PC-9 (cell line): ENCODE measurements around the gene NT5DC4. TPM values are rescaled to one million over a fixed set of nuclear protein-coding genes. Genes with fewer than 3 reads are reported as not detected.
A peak's percentile ranks its signal among the peaks of the same experiment; 100 is the strongest.

Experiments
- BruUV-seq: library from RNA; stranded (reverse); fragments of 400-500 nt; replicated peaks from 2 replicates; lab custom pipeline; 2021; lab: Mats Ljungman, UMichigan
- CTCF ChIA-PET: fragments of 300-600 bp; sonication (Branson Sonifier 250); formaldehyde crosslinking; loops from one replicate; lab custom pipeline; 2022; ENCODE audit warnings: antibody characterized with exemption; lab: Charles Lee
- POLR2A ChIA-PET: fragments of 300-600 bp; sonication (Branson Sonifier 250); formaldehyde crosslinking; loops from one replicate; lab custom pipeline; 2022; ENCODE audit warnings: antibody characterized with exemption; ENCODE audit not compliant: unreplicated experiment; lab: Charles Lee
- DNase-seq, 2 experiments: peaks; one replicate each; pipeline versions ENCODE4 v3.0.0 to v3.0.0-alpha.2; 2015 to 2022; ENCODE audit warnings: mixed read lengths in 1 of 2
- H2AFZ ChIP-seq: fragments of 200-600 bp; sonication (generic); 2 replicates; pipeline ENCODE4 v1.8.1; 2017; ENCODE audit warnings: antibody characterized with exemption
- H3F3A ChIP-seq: fragments of 200-600 bp; sonication (generic); 2 replicates; pipeline ENCODE4 v1.8.1; 2017; ENCODE audit warnings: antibody characterized with exemption, mild to moderate bottlenecking, low read depth; ENCODE audit not compliant: insufficient read depth
- H3K27ac ChIP-seq: fragments of 200-600 bp; sonication (generic); 2 replicates; pipeline ENCODE4 v1.6.1; 2016; ENCODE audit warnings: mixed run types
- H3K27me3 ChIP-seq: fragments of 200-600 bp; sonication (generic); 2 replicates; pipeline ENCODE4 v1.6.1; 2016; ENCODE audit warnings: low read depth, mixed run types; ENCODE audit not compliant: insufficient read depth
- H3K36me3 ChIP-seq: fragments of 200-600 bp; sonication (generic); 2 replicates; pipeline ENCODE4 v1.6.1; 2016; ENCODE audit warnings: low read depth, mixed run types
- H3K4me1 ChIP-seq: fragments of 200-600 bp; sonication (generic); replicated peaks from 2 replicates; pipeline ENCODE4 v1.6.1; 2016; ENCODE audit warnings: mixed run types; ENCODE audit not compliant: insufficient read depth
- H3K4me2 ChIP-seq: fragments of 200-600 bp; sonication (generic); 2 replicates; pipeline ENCODE4 v1.6.1; 2017; ENCODE audit warnings: mixed run types
- H3K4me3 ChIP-seq: fragments of 200-600 bp; sonication (generic); 2 replicates; pipeline ENCODE4 v1.6.1; 2016; ENCODE audit warnings: mixed run types
- H3K79me2 ChIP-seq: fragments of 200-600 bp; sonication (generic); 2 replicates; pipeline ENCODE4 v1.6.1; 2017; ENCODE audit warnings: low read depth, mixed run types
- H3K9me2 ChIP-seq: fragments of 200-600 bp; sonication (generic); 2 replicates; pipeline ENCODE4 v1.8.1; 2017; ENCODE audit warnings: mild to moderate bottlenecking; ENCODE audit not compliant: insufficient read depth
- H3K9me3 ChIP-seq: fragments of 200-600 bp; sonication (generic); 2 replicates; pipeline ENCODE4 v1.8.1; 2016; ENCODE audit warnings: low read depth; ENCODE audit not compliant: insufficient read depth
- H4K20me1 ChIP-seq: fragments of 200-600 bp; sonication (generic); 2 replicates; pipeline ENCODE4 v1.8.1; 2017; ENCODE audit not compliant: insufficient read depth
- CTCF ChIP-seq: fragments of 200-600 bp; sonication (generic); conservative IDR thresholded peaks from 2 replicates; pipeline ENCODE4 v1.6.1; 2017; ENCODE audit warnings: mixed run types, antibody characterized with exemption, mild to moderate bottlenecking, moderate library complexity
- EZH2 ChIP-seq: fragments of 200-600 bp; sonication (generic); IDR thresholded peaks from 2 replicates; pipeline ENCODE4 v1.8.0; 2017; ENCODE audit warnings: antibody characterized with exemption, low read depth
- intact Hi-C: fragments of 100-400 bp; cut with micrococcal nuclease; formaldehyde crosslinking; loops from one replicate; pipeline ENCODE4 v1.10.0; 2022; ENCODE audit not compliant: unreplicated experiment
- total RNA-seq: library from RNA; stranded (reverse); gene quantifications from 2 replicates; pipeline ENCODE4 v1.2.3, GENCODE V29; 2021

Gene NT5DC4
- total RNA-seq, 1 experiment from 2014 or later = 6.1 TPM

- ChIA-PET CTCF (no interaction called here), POLR2A (no interaction called here)
- intact Hi-C loops = no loop called here
- no peak for DNase-seq
- Histone ChIP-seq H3K79me2 (no peaks in the 10 kb centered on the region), H3K27me3 (no peaks in the 10 kb centered on the region), H3K36me3 (no peaks in the 10 kb centered on the region), H3K9me2 (no peaks in the 10 kb centered on the region), H2AFZ (no peak overlapping the region), H3K9me3 (no peaks in the 10 kb centered on the region), H4K20me1 (no peaks in the 10 kb centered on the region), H3K4me2 (no peak overlapping the region), H3K4me3 (no peak overlapping the region), H3K27ac (no peak overlapping the region), H3K4me1 (peaks cover 3% of the 10 kb centered on the region), H3F3A (0 out of 2 replicates have a peak, but pooled peaks cover 3% of the 10 kb centered on the region)
- TF ChIP-seq EZH2 = no peak
- no peak for TF ChIP-seq CTCF
- BruUV-seq = no TSS peak
Observed at GRCh38 chr2:112701052-112701451, 19.8 kb upstream of the NT5DC4 start.

- no peaks in the 10 kb centered on the region for H4K20me1 ChIP-seq
- no peak overlapping the region for H3K4me3 ChIP-seq
- no peak overlapping the region for H2AFZ ChIP-seq
- CTCF ChIA-PET = no interaction called here
- H3K9me2 ChIP-seq = no peaks in the 10 kb centered on the region
- no peaks in the 10 kb centered on the region for H3K36me3 ChIP-seq
- 0 out of 2 replicates have a peak, but pooled peaks cover 6% of the 10 kb centered on the region for H3F3A ChIP-seq
- no peaks in the 10 kb centered on the region for H3K9me3 ChIP-seq
- H3K27ac ChIP-seq = no peak overlapping the region
- no TSS peak for BruUV-seq
- H3K27me3 ChIP-seq = no peaks in the 10 kb centered on the region
- H3K4me1 ChIP-seq = peaks cover 10% of the 10 kb centered on the region
- H3K4me2 ChIP-seq = no peak overlapping the region
- intact Hi-C loops = no loop called here
- POLR2A ChIA-PET = no interaction called here
- H3K79me2 ChIP-seq = no peaks in the 10 kb centered on the region
- TF ChIP-seq CTCF (no peak), EZH2 (no peak)
- DNase-seq = no peak
Observed at GRCh38 chr2:112703684-112704083, 17.1 kb upstream of the NT5DC4 start.

GRCh38 chr2:112705575-112705974 is 15.2 kb upstream of the NT5DC4 start:
- CTCF ChIA-PET = no interaction called here
- H3K4me1 ChIP-seq = peaks cover 10% of the 10 kb centered on the region
- H4K20me1 ChIP-seq = no peaks in the 10 kb centered on the region
- H2AFZ ChIP-seq = no peak overlapping the region
- no peak for TF ChIP-seq CTCF
- TF ChIP-seq EZH2 = no peak
- intact Hi-C loops = no loop called here
- H3K4me2 ChIP-seq = peak overlapping the region; percentile 15; the same call in 1 of the 2 replicates
- BruUV-seq = no TSS peak
- H3K79me2 ChIP-seq = no peaks in the 10 kb centered on the region
- DNase-seq = no peak
- no peak overlapping the region for H3K27ac ChIP-seq
- H3K9me2 ChIP-seq = no peaks in the 10 kb centered on the region
- H3K27me3 ChIP-seq = no peaks in the 10 kb centered on the region
- no peaks in the 10 kb centered on the region for H3K9me3 ChIP-seq
- POLR2A ChIA-PET = no interaction called here
- no peaks in the 10 kb centered on the region for H3K36me3 ChIP-seq
- H3F3A ChIP-seq = 0 out of 2 replicates have a peak, but pooled peaks cover 6% of the 10 kb centered on the region
- no peak overlapping the region for H3K4me3 ChIP-seq
